Fibroblast of peridontal ligament (primary cell): ENCODE measurements around the gene IFNLR1.

Experiments
- DNase-seq: peaks from one replicate; pipeline ENCODE4 v3.0.0-alpha.2; 2010; ENCODE audit errors: extremely low read depth

Gene IFNLR1

GRCh38 chr1:24120965-24121364 is 66.1 kb downstream of the IFNLR1 start:
- no peak for DNase-seq

GRCh38 chr1:24119859-24120756 is 67.0 kb downstream of the IFNLR1 start:
- no peak for DNase-seq

- DNase-seq = no peak
Measured at GRCh38 chr1:24119489-24119858, 67.6 kb downstream of the IFNLR1 start.

- no peak for DNase-seq
Measured at GRCh38 chr1:24118410-24119242, 68.5 kb downstream of the IFNLR1 start.

GRCh38 chr1:24117722-24118409 is 69.2 kb downstream of the IFNLR1 start:
- no peak for DNase-seq

- no peak for DNase-seq
Measured at GRCh38 chr1:24117132-24117531, 70.0 kb downstream of the IFNLR1 start.

GRCh38 chr1:24114753-24115152 is 72.3 kb downstream of the IFNLR1 start:
- no peak for DNase-seq

- no peak for DNase-seq
Measured at GRCh38 chr1:24113641-24114033, 73.5 kb downstream of the IFNLR1 start.

GRCh38 chr1:24111996-24112779 is 74.9 kb downstream of the IFNLR1 start, which contains the start of gene MYOM3:
Gene MYOM3 (minus strand): TSS chr1:24112135. CDS start chr1:24108636, 3,499 bp downstream.
- peak; percentile 56 for DNase-seq

GRCh38 chr1:24111262-24111995 is 75.7 kb downstream of the IFNLR1 start:
- DNase-seq = no peak

- DNase-seq = no peak
Measured at GRCh38 chr1:24110642-24111261, 76.3 kb downstream of the IFNLR1 start.

- no peak for DNase-seq
Measured at GRCh38 chr1:24109686-24110475, 77.2 kb downstream of the IFNLR1 start.

- no peak for DNase-seq
Measured at GRCh38 chr1:24109166-24109483, 78.0 kb downstream of the IFNLR1 start.

- peak; percentile 36 for DNase-seq
Measured at GRCh38 chr1:24108334-24109165, 78.5 kb downstream of the IFNLR1 start.

GRCh38 chr1:24107462-24108138 is 79.5 kb downstream of the IFNLR1 start:
- DNase-seq = no peak

- DNase-seq = no peak
Measured at GRCh38 chr1:24105368-24106160, 81.5 kb downstream of the IFNLR1 start.

GRCh38 chr1:24104854-24105253 is 82.2 kb downstream of the IFNLR1 start:
- DNase-seq = no peak
